Measurements from ENCODE around the gene MAP3K12. TPM values are rescaled to one million over a fixed set of nuclear protein-coding genes. Genes with fewer than 3 reads are reported as not detected.
A peak's percentile ranks its signal among the peaks of the same experiment; 100 is the strongest.

MAP3K12 gene
- total RNA-seq, 2 experiments from 2014 or later, result 24.8 to 25.7 TPM

- CTCF ChIA-PET, result interaction anchor here (2.0 kb wide), 1 partner anchor 16 kb away, joined by 8 read pairs; no protein-coding TSS in a partner anchor
- no peak overlapping the region for H3K27ac Mint-ChIP-seq
Measured at GRCh38 chr12:53524476-53524875, 25.2 kb upstream of the MAP3K12 start.

GRCh38 chr12:53523131-53523530 lies 23.9 kb upstream of the MAP3K12 start:
- CTCF ChIA-PET, result interaction anchor here (1.1 to 2.2 kb wide), 2 partner anchors 15 to 20 kb away, joined by 3 to 9 read pairs; no protein-coding TSS in a partner anchor
- Mint-ChIP-seq H3K27ac (no peak overlapping the region), H3K4me1 (peaks cover 3% of the 10 kb centered on the region), H3K9me3 (no peaks in the 10 kb centered on the region), H3K4me3 (no peak overlapping the region), H3K27me3 (no peaks in the 10 kb centered on the region), H3K36me3 (ENCODE audit: low read depth) (peaks cover 43% of the 10 kb centered on the region)
- POLR2A ChIA-PET, result no interaction called here
- no peak for DNase-seq

More at GRCh38 chr12:53524476-53524875, 25.2 kb upstream of the MAP3K12 start:
- no peak for DNase-seq
- no peaks in the 10 kb centered on the region for H3K27me3 Mint-ChIP-seq
- POLR2A ChIA-PET, result interaction anchor here (1.5 kb wide), 1 partner anchor 33 kb away, joined by 3 read pairs; no protein-coding TSS in a partner anchor
- peaks cover 43% of the 10 kb centered on the region for H3K36me3 Mint-ChIP-seq (ENCODE audit: low read depth)
- H3K4me1 Mint-ChIP-seq, result peaks cover 3% of the 10 kb centered on the region
- no peaks in the 10 kb centered on the region for H3K9me3 Mint-ChIP-seq
- no peak overlapping the region for H3K4me3 Mint-ChIP-seq

GRCh38 chr12:53518381-53518780 lies 19.1 kb upstream of the MAP3K12 start:
- Mint-ChIP-seq H3K36me3 (ENCODE audit: low read depth) (peaks cover 49% of the 10 kb centered on the region), H3K27me3 (no peaks in the 10 kb centered on the region), H3K27ac (no peak overlapping the region), H3K9me3 (no peaks in the 10 kb centered on the region), H3K4me1 (peaks cover 4% of the 10 kb centered on the region), H3K4me3 (no peak overlapping the region)
- ChIA-PET POLR2A (interaction anchor here (0.6 kb wide), 1 partner anchor 18 kb away, joined by 3 read pairs; no protein-coding TSS in a partner anchor), CTCF (interaction anchor here (0.6 to 1.9 kb wide), 2 partner anchors 10 to 85 kb away, joined by 3 to 13 read pairs; no protein-coding TSS in a partner anchor)
- DNase-seq, result no peak

- Mint-ChIP-seq H3K4me3 (no peak overlapping the region), H3K27ac (no peak overlapping the region), H3K9me3 (no peaks in the 10 kb centered on the region), H3K36me3 (ENCODE audit: low read depth) (peaks cover 39% of the 10 kb centered on the region), H3K27me3 (no peaks in the 10 kb centered on the region), H3K4me1 (peaks cover 4% of the 10 kb centered on the region)
- ChIA-PET POLR2A (no interaction called here), CTCF (interaction anchor here (0.9 to 1.9 kb wide), 2 partner anchors 8 to 165 kb away, joined by 3 to 13 read pairs; no protein-coding TSS in a partner anchor)
- no peak for DNase-seq
Measured at GRCh38 chr12:53516758-53517455, 17.6 kb upstream of the MAP3K12 start.

- ChIA-PET CTCF (interaction anchor here (1.1 kb wide), 1 partner anchor 163 kb away, joined by 3 read pairs; no protein-coding TSS in a partner anchor), POLR2A (interaction anchor here (8.1 kb wide), 1 partner anchor 15 kb away, joined by 44 read pairs; the partner anchor contains the start of genes MAP3K12 and TARBP2)
- Mint-ChIP-seq H3K36me3 (ENCODE audit: low read depth) (peaks cover 29% of the 10 kb centered on the region), H3K9me3 (no peaks in the 10 kb centered on the region), H3K4me3 (no peak overlapping the region), H3K27me3 (no peaks in the 10 kb centered on the region), H3K27ac (no peak overlapping the region), H3K4me1 (peaks cover 4% of the 10 kb centered on the region)
- no peak for DNase-seq
Measured at GRCh38 chr12:53515291-53515680, 16.0 kb upstream of the MAP3K12 start.

- Mint-ChIP-seq H3K4me1 (peaks cover 4% of the 10 kb centered on the region), H3K27ac (no peak overlapping the region), H3K9me3 (no peaks in the 10 kb centered on the region), H3K4me3 (no peak overlapping the region), H3K36me3 (ENCODE audit: low read depth) (peaks cover 26% of the 10 kb centered on the region), H3K27me3 (no peaks in the 10 kb centered on the region)
- ChIA-PET POLR2A (interaction anchor here (8.1 kb wide), 1 partner anchor 14 kb away, joined by 44 read pairs; the partner anchor contains the start of genes MAP3K12 and TARBP2), CTCF (interaction anchor here (1.1 kb wide), 1 partner anchor 163 kb away, joined by 3 read pairs; no protein-coding TSS in a partner anchor)
- no peak for DNase-seq
Measured at GRCh38 chr12:53514628-53515290, 15.5 kb upstream of the MAP3K12 start.

GRCh38 chr12:53513712-53514410 lies 14.6 kb upstream of the MAP3K12 start:
- no peaks in the 10 kb centered on the region for H3K9me3 Mint-ChIP-seq
- H3K4me3 Mint-ChIP-seq, result no peak overlapping the region
- no peak for DNase-seq
- no peaks in the 10 kb centered on the region for H3K27me3 Mint-ChIP-seq
- CTCF ChIA-PET, result interaction anchor here (6.0 kb wide), 1 partner anchor 15 kb away, joined by 47 read pairs; the partner anchor contains the start of genes MAP3K12 and TARBP2
- no peak overlapping the region for H3K27ac Mint-ChIP-seq
- H3K36me3 Mint-ChIP-seq (ENCODE audit: low read depth), result peaks cover 23% of the 10 kb centered on the region
- POLR2A ChIA-PET, result interaction anchor here (8.1 kb wide), 1 partner anchor 13 kb away, joined by 44 read pairs; the partner anchor contains the start of genes MAP3K12 and TARBP2
- H3K4me1 Mint-ChIP-seq, result peaks cover 8% of the 10 kb centered on the region

GRCh38 chr12:53510181-53510812 lies 11.0 kb upstream of the MAP3K12 start:
- Mint-ChIP-seq H3K27me3 (no peaks in the 10 kb centered on the region), H3K4me1 (peaks cover 16% of the 10 kb centered on the region), H3K9me3 (no peaks in the 10 kb centered on the region), H3K27ac (no peak overlapping the region), H3K4me3 (no peak overlapping the region), H3K36me3 (ENCODE audit: low read depth) (peaks cover 19% of the 10 kb centered on the region)
- no peak for DNase-seq
- ChIA-PET CTCF (interaction anchor here (1.1 to 6.0 kb wide), 6 partner anchors 11 to 189 kb away, joined by 3 to 54 read pairs (median 10); partner anchors contain the start of genes AAAS, MAP3K12 and TARBP2), POLR2A (interaction anchor here (1.6 to 8.1 kb wide), 3 partner anchors 10 to 165 kb away, joined by 4 to 44 read pairs (median 5); partner anchors contain the start of genes ATP5MC2, MAP3K12 and TARBP2)

- Mint-ChIP-seq H3K9me3 (no peaks in the 10 kb centered on the region), H3K4me3 (no peak overlapping the region), H3K4me1 (peaks cover 14% of the 10 kb centered on the region), H3K27ac (peak overlapping the region; percentile 62), H3K27me3 (no peaks in the 10 kb centered on the region), H3K36me3 (ENCODE audit: low read depth) (peaks cover 19% of the 10 kb centered on the region)
- CTCF ChIA-PET, result interaction anchor here (0.6 to 6.0 kb wide), 47 partner anchors 10 to 824 kb away, joined by 3 to 54 read pairs (median 5); partner anchors contain the start of genes AAAS, ATP5MC2, MAP3K12 and SP1
- peak; percentile 88 for DNase-seq
- POLR2A ChIA-PET, result interaction anchor here (0.6 to 8.1 kb wide), 10 partner anchors 8 to 916 kb away, joined by 3 to 44 read pairs (median 4); partner anchors contain the start of genes MAP3K12 and TARBP2
Measured at GRCh38 chr12:53508534-53509170, 9.4 kb upstream of the MAP3K12 start.

- Mint-ChIP-seq H3K27ac (no peak overlapping the region), H3K9me3 (no peaks in the 10 kb centered on the region), H3K4me3 (no peak overlapping the region), H3K27me3 (no peaks in the 10 kb centered on the region), H3K36me3 (ENCODE audit: low read depth) (peaks cover 17% of the 10 kb centered on the region), H3K4me1 (peaks cover 16% of the 10 kb centered on the region)
- ChIA-PET POLR2A (interaction anchor here (1.0 to 8.1 kb wide), 4 partner anchors 7 to 75 kb away, joined by 3 to 44 read pairs (median 6); partner anchors contain the start of genes MAP3K12 and TARBP2), CTCF (interaction anchor here (1.1 to 6.0 kb wide), 7 partner anchors 8 to 219 kb away, joined by 4 to 54 read pairs (median 10); partner anchors contain the start of genes MAP3K12 and TARBP2)
- DNase-seq, result no peak
Measured at GRCh38 chr12:53507603-53507885, 8.3 kb upstream of the MAP3K12 start.

GRCh38 chr12:53506881-53507602 lies 7.8 kb upstream of the MAP3K12 start, which contains the start of gene NPFF:
TSS of gene NPFF (minus strand) at chr12:53507484. CDS start at chr12:53507474, 10 bp downstream.
- Mint-ChIP-seq H3K9me3 (no peaks in the 10 kb centered on the region), H3K27ac (peak within 1 kb of the TSS; percentile 6), H3K4me1 (peaks cover 19% of the 10 kb centered on the region), H3K4me3 (no peak within 1 kb of the TSS), H3K36me3 (ENCODE audit: low read depth) (peaks cover 14% of the 10 kb centered on the region), H3K27me3 (no peaks in the 10 kb centered on the region)
- no peak for DNase-seq
- ChIA-PET POLR2A (interaction anchor here (1.6 to 1.9 kb wide), 2 partner anchors 13 to 75 kb away, joined by 6 to 7 read pairs; no protein-coding TSS in a partner anchor), CTCF (interaction anchor here (0.8 to 3.7 kb wide), 4 partner anchors 13 to 154 kb away, joined by 3 to 54 read pairs (median 22); no protein-coding TSS in a partner anchor)

All from activated CD4-positive, alpha-beta memory T cell treated with anti-CD3 and anti-CD28 coated beads, Interleukin-2, amount 10 ng/mL, durations not matched to agents 7 days and 5 days (primary cell).